ENCODE results near the gene BOC.
"Not testable (repeated sequence)": the region's sequence is repeated elsewhere in the genome, so short reads cannot be mapped to it uniquely, and the experiment has no call there.

Gene BOC, protein sequence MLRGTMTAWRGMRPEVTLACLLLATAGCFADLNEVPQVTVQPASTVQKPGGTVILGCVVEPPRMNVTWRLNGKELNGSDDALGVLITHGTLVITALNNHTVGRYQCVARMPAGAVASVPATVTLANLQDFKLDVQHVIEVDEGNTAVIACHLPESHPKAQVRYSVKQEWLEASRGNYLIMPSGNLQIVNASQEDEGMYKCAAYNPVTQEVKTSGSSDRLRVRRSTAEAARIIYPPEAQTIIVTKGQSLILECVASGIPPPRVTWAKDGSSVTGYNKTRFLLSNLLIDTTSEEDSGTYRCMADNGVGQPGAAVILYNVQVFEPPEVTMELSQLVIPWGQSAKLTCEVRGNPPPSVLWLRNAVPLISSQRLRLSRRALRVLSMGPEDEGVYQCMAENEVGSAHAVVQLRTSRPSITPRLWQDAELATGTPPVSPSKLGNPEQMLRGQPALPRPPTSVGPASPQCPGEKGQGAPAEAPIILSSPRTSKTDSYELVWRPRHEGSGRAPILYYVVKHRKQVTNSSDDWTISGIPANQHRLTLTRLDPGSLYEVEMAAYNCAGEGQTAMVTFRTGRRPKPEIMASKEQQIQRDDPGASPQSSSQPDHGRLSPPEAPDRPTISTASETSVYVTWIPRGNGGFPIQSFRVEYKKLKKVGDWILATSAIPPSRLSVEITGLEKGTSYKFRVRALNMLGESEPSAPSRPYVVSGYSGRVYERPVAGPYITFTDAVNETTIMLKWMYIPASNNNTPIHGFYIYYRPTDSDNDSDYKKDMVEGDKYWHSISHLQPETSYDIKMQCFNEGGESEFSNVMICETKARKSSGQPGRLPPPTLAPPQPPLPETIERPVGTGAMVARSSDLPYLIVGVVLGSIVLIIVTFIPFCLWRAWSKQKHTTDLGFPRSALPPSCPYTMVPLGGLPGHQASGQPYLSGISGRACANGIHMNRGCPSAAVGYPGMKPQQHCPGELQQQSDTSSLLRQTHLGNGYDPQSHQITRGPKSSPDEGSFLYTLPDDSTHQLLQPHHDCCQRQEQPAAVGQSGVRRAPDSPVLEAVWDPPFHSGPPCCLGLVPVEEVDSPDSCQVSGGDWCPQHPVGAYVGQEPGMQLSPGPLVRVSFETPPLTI

DNA sequence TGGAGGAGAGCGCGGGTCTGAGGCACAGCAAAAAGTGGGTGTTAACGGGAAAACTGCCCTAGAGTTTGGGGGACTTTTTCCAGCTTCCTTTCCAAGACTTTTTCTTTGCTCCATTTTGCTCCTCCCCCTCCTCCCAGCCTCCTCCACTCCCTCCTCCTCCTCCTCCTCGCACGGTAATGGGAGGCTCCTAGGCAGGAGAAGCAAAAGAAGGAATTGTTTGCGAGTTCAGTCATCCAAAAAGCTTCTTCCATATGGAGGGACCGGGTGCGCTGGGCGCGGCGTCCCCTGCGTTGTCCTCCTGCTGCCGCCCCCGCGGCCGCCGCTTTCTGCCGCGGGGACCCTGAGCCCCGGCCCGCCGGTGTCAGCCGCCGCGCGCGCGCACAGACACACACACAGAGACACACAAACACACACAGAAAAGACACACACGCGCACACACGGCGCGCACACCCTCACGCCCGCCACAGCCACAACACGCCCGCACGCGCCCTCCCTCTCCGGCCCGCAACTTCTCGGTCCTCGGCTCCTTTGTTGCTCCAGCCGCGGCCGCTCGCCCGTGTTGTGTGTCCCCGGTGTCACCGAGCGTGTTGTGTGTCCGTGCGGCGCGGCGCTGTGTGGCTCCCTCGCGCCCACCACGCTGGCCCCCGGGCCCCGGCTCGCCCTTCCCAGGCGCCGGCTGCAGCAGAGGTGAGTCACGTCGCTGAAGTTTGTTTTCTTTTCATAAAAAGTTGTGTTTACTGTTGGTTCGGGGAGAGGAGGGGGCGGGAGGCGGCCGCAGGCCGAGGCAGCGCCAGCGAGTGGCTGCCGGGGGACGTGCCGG is at the start of gene BOC:
Gene BOC, plus strand, starts transcription at position 228 of the 820 bp plus-strand sequence. CDS start 38,246 bp downstream, outside the sequence.
- DNase-seq (ENCODE audit: low read depth): no peak

DNA sequence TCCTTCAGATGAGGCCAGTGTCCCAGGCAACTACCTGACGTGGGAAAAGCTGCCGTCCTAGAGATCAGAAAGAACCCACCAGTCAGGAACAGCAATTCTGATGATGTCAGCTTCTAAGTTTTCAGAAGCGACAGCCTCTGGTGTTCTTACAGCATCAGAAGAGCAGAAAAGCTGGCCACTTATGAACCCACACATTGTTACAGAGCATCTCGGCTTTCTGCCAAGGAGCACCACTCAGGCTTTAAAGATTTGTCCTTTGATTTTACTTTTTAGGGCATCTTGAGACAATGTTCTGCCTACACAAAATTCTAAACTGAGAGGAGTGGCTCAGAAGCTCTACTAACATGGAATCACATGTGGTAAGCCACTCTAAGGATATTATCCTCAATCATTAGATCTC is 49.7 kb upstream of the BOC start:
- no peak for DNase-seq (ENCODE audit: low read depth)

DNA sequence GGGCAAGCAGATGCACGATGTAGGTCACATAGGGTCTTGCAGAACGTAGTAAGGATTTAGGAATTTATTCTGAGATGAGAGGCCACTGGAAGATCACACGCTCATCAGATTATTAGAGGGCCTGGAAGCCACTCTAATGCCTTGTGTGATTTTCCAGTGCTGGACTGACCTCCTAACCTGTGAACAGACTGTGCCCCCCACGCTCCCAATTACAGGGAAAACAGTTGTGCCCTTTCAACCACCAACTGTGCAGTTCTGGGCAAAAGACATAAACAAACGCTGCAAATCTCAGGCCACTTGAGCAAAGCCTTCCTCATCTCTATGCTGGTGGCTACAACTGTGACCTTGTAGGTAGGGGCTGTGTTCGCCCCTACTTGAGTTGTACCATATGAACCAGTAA is 48.2 kb upstream of the BOC start:
- DNase-seq (ENCODE audit: low read depth): no peak

DNA sequence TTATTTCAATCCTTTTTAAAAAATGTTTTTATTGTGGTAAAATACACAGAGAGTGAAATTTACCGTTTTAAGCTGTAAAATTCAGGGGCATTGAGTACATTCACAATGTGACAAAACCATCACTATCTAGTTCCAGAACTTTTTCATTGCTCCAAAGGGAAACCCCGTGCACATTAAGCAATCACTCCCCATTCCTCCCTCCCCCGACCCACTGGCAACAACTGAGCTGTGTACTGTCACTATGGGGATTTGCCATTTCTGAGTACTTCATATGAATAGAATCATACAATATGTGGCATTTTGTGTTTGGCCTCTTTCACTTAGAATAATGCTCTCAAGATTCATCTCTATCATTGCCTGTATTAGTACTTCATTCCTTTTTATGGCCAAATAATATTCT is 45.5 kb upstream of the BOC start:
- no peak for DNase-seq (ENCODE audit: low read depth)

DNA sequence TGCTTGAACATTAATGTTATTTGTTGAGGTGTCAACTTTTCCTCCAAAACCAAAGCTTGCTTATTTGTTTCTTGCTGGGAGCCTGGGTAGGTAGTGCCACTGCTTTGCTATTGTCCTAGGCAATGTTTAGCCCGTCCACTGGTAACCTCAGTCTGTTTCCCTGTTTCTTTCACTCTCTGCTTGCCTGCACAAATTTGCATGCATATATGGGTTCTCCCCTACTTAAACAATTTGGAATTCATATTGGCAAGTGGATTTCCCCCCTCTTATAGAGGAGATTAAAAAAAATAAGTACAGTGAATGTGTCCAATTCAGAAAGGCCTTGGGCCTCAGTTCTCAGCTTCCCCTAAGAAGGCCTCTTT is 45.0 kb upstream of the BOC start:
- DNase-seq (ENCODE audit: low read depth): no peak

DNA sequence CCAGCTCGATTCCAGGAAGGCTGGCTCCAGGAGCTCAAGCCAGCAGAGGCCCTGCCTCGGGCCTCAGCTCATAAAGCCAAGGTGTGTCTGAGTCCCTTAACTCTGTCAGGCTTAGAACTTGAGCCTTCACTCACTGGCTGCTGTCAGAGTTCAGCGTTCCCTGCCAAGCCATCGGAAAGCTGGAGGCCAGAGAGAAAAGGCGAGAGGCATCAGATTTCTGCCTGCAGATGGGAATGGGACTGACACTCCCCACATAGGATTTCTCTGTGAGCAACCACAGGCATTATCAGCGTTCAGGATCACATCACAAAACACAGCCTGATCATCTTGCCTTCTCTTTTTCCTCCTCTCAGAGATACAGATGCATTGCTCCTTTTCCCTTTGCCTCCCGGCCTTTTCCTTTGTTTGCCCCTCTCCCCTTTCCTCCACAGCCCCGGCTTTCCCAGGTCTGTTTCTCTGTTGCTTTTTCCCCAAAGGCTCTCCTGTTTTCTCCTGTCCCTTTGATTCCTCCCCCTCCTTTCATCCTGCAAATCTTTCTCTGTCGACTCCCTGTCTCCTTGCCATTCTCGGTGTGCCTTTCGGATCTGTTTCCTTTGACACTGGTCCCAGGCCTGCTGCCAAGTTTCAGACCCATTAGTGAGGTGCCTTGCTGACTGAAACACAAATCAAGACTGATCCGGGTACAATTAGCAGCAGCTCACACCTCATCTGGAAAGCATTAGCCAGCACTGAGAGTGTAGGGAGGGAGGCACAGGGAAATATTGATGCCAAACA is 44.5 kb upstream of the BOC start:
- DNase-seq (ENCODE audit: low read depth): no peak

DNA sequence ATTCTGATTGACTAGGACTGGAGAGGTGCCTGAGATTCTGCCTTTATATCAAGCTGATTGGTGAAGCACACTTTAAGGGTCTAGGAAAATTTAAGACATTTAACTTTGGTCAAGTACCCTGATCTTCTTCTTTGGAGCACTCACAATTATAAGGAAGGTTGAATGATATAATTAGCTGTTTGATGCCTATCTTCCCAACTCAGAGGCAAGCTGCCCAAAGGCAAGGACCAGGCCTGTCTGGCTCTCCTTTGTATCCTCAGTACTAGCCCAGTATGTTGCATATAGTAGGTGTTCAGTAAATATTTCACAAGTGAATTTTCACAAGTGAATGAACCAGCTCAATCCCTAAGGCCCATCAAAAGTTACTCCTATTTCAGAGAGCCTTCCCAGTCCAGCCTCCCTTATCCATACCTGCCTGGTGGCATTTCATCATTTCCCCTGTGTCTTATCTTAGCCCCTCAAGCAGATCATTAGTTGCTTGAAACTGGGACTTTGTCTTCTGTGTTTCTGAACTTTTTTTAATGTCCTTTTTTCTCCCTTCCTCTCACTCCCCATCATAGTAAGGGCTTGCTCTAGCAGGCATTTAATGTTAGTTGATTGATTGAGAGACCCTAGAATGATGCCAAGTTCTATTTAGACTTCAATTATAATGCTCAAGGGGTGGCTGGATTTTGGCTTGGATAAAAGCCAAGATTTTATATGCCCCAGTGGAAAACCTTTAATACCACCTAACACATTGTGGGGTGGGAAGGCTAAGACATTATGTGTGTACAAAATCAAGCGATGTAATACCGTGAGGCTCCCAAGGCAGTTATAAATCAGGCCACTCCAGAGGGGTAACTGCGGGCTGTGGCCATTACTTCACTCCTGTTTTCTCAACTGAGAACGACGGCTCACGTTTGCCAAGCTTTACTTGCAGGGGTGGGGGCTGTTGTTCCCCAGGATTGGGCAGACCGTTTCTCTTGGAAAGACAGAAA is 43.2 kb upstream of the BOC start:
- DNase-seq (ENCODE audit: low read depth): no peak

DNA sequence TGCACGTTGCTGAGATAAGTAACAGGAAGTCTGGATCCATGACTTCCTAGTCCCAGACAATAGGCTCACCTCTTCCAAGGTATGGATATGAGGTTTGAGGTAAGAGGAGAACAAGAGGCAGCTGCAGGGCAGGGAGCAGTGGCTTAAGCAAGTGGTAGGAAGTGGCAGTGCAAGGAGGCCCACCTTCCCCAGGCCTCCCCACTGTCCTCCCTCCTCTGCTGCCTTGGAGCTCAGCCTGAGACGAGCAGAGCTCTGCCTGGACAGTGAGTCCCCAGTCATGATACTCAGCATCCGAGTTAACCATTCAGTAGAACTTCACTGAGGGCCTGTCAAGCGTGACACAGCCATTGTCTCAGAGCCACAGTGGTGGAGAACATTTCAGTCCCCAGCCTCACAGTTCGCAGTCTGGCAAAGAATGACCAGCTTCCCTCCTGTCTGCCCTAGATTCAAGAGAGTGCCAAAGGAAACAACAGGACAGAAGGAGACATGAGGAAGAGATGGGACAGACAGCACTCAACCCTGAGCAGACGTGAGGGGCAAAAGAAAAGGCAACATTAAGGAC is 41.4 kb upstream of the BOC start:
- DNase-seq (ENCODE audit: low read depth): no peak

DNA sequence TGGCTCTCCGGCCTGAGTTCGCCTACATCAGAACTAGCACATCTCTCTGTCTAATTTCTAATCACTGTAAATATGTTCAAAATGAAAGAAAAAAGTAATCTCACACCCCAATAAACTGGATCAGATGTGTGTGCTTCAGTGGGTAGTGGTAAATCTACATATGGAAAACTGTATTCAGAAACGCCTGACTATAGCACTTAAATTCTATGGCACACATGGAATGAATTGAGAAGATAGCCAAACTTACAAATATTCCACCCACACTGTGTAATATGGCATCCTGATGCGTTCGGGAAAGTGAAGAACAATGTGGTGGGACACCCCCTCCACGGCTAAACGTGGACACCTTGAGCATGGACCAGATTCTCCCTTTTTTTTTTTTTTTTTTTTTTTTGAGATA is 40.6 kb upstream of the BOC start:
- no peak for DNase-seq (ENCODE audit: low read depth)

DNA sequence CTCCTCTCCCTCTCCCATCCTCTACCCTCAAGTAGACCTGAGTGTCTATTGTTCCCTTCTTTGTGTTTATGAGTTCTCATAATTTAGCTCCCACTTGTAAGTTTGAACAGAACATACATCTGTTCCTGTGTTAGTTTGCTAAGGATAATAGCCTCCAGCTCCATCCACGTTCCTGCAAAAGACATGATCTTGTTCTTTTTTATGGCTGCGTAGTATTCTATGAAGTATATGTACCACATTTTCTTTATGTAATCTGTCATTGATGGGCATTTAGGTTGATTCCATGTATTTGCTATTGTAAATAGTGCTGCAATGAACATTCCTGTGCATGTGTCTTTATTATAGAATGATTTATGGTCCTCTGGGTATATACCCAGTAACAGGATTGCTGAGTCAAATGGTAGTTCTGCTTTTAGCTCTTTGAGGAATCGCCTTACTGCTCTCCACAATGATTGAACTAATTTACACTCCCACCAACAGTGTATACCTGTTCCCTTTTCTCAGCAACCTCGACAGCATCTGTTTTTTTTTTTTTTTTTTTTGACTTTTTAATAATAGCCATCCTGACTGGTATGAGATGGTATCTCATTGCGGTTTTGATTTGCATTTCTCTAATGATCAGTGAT is 39.6 kb upstream of the BOC start:
- DNase-seq (ENCODE audit: low read depth): not testable (repeated sequence)

DNA sequence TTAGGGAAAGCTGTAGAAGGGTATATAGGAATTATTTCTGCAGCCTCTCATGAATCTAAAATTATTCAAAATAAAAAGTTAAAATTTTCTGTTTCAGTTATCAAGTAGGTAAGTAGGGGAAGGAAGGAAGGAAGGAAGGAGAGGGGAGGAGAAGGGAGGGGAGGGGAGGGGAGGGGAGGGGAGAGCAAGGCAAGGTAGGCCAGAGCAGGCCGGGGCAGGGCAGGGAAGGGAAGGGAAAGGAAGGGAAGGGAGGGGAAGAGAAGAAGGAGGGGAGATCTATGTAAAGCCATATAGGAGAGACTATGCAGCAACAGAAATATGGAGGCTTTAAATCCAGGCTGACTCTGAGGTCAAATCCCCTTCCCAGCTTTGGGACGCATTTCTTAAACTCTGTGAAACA is 38.3 kb upstream of the BOC start:
- DNase-seq (ENCODE audit: low read depth): no peak

DNA sequence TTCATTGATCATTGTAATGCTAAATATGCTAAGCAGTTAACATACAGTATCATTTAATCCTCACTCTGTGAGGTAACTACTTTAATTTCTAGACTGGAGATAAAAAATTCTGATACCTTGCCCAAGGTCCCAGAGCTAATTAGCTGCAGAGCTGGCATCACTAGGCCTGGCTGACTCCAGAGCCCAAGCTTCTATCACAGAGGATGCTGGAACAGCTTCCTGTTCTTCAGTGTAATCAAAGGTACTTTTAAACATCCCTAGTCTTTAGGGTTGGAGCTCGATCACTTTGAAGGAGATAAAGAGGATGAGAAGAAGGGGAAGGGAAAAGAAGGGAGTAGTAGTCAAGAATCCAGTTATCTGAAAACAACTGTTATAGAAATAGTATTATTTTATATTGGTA is 37.1 kb upstream of the BOC start:
- DNase-seq (ENCODE audit: low read depth): no peak

DNA sequence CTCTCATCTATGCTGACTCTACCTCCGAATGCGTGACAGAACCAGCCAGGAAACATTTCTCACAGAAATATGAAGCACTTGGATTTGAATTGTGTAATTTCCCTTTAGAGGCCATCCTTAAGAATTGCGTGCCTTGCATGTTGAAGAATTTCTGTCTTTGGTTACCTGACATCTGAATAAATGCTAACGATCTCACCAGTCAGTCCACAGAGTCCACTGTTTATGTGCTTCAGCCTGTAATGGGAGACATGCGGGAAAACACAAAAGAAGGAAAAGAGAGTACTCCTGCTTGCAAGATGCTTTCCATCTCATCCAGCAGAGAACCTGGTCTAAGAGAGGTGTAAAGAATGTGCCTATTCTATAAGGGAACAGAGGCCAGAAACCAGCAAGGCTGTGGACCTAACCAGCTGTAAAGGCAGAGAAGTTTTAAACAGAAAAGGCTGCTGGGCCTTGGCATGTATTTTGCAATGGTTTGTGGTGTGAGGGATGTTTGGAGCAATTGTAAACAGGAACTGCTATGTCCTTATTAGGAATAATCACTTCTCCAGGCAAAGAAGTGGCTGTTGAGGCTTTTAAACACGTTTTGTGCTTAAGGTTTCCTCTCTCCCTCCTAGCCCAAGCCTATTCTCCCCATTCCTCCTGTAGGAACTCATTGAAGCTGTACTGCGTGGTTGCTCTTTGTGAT is 36.4 kb upstream of the BOC start:
- DNase-seq (ENCODE audit: low read depth): no peak

DNA sequence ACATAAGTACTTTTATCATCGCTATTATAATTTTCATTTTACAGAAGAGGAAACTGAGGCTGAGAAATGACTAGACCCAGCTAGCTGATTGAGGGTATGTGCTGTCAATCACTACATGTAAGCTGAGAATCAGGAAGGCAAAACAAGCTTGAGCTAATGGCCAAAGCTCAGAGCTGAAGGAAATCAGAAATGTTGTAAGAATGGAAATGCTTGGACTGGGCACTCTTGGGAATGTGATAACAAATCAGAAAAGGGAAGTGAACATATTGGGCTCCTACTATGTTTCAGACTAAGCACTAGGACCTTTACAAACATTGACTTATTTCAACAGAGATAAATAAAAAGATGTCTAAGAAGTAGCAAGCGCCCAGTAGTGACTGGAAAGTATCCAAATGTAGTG is 33.8 kb upstream of the BOC start:
- no peak for DNase-seq (ENCODE audit: low read depth)

DNA sequence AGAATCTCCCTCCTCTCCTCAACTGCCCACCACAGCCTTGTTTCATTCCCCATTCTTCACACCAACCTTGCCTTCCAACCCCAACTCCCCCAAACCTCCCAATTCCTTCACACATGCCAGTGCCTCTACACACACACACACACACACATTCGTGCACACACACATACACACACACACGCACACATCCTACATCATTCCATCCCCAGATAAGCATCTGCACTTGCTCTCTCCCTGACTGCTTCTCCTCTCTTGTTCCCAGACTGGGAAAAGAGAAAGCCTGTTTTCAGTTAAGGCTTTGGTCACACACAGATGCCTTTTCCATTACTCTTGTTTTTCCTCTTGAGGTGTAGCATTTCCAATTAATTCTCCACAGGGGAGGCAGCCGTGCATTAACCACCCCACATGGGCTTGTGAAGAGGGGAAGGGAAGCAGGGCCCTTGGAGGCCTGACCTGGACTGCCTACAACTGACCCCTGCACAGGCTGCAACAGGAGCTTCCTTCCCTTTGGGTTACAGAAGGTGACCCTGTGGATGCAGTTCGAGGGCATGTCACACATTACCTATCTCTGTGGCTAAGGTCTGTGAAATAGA is 32.0 kb upstream of the BOC start:
- no peak for DNase-seq (ENCODE audit: low read depth)

DNA sequence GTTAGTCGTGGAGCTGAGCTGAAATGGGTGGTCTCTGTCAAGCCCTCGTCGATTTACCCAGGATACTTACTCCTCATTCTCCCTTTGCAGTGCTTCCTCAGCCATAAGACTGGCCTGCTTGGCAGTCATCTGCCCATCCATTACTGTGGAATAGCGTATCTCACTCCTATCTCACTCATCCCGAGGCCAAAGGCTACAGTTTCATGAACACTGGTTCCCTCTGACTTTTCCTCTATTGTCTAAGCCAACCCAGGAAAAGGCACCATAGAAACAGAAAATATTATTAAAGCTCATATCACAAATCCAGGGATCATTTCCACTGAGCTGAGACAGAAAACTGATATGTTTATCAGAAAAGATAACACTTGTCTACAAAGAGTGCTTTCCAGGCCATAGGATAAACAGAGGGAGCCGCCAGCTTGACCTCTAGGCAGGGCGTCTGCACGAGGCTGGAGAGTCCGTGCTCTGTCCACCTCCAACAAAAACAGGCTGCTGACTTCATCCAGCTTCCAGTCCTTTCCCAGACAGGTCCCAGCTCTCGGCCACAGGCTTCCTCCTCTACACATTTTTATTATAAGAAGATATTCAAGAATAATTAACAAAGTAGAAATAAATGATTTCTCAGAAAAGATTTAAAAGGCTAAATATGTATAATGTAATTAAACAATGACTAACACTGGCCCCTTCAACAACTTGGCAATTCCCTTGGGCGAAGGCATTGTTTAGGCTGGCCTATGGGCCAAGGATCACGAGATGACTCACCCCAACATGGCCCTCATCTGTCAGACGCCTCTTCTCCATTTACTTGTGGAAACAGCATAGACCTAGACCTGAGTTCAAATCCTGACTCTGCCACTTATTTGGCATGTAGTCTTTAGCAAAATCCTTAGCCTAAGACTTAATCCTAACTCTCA is 27.4 kb upstream of the BOC start:
- no peak for DNase-seq (ENCODE audit: low read depth)

DNA sequence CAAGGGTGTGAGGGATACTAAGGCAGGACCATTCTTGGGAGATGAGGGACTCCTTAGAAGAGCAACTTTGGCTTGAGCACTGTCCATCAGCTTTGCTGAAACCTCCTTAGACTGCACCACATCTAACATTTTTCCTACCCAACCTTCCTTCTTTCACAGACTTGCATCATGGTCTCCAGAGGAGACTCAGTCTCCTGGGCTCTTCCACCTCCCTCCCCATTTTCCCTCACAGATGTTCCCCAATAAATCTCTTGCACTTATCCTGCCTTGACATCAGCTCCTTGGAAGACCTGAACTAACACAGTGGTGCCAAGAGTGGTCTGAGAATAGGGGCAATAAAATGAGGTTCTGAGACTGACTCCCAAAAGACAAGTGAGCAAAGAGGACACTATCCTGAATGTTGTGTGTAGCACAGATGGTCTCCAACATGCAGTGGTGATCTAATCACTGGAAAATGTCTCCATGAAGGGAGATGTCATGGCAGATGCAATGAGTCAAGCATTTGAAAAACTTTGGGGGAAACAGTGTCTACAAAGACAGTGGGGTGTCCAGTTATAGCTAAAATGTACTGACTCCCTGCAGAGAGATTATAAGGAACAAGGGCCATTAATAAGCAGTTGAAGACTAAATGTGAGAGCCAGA is 26.0 kb upstream of the BOC start:
- no peak for DNase-seq (ENCODE audit: low read depth)

Data from CMK (cell line).